Activated CD8-positive, alpha-beta memory T cell treated with anti-CD3 and anti-CD28 coated beads, Interleukin-2, amount 50 U/mL, for 4 hours (primary cell): ENCODE results near the gene PLA2G4F.

Experiments used
- DNase-seq: peaks from one replicate; pipeline ENCODE4 v3.0.0-alpha.2; 2020

The PLA2G4F gene

GRCh38 chr15:42156243-42156922, at the start of gene PLA2G4F:
Gene PLA2G4F, minus strand, starts transcription at chr15:42156636. Its CDS starts 87 bp downstream, at chr15:42156549.
- no peak for DNase-seq

GRCh38 chr15:42203891-42204290, 47.5 kb upstream of the PLA2G4F start:
- DNase-seq, result no peak

- DNase-seq, result no peak
These were observed 46.2 kb upstream of the PLA2G4F start for GRCh38 chr15:42202653-42203052.

- DNase-seq, result no peak
These were observed 45.4 kb upstream of the PLA2G4F start for GRCh38 chr15:42201801-42202200.

GRCh38 chr15:42199126-42199525, 42.7 kb upstream of the PLA2G4F start:
- no peak for DNase-seq

GRCh38 chr15:42198516-42198915, 42.1 kb upstream of the PLA2G4F start:
- DNase-seq, result no peak

- DNase-seq, result no peak
These were observed 38.1 kb upstream of the PLA2G4F start for GRCh38 chr15:42194513-42194912.

GRCh38 chr15:42193383-42193782, 36.9 kb upstream of the PLA2G4F start:
- DNase-seq, result no peak

GRCh38 chr15:42191610-42192346, 35.3 kb upstream of the PLA2G4F start:
- no peak for DNase-seq

GRCh38 chr15:42190370-42190769, 33.9 kb upstream of the PLA2G4F start:
- no peak for DNase-seq

- DNase-seq, result no peak
These were observed 29.4 kb upstream of the PLA2G4F start for GRCh38 chr15:42185801-42186200.

- no peak for DNase-seq
These were observed 28.3 kb upstream of the PLA2G4F start for GRCh38 chr15:42184736-42185135.

GRCh38 chr15:42184296-42184695, 27.9 kb upstream of the PLA2G4F start:
- DNase-seq, result no peak

GRCh38 chr15:42182961-42183360, 26.5 kb upstream of the PLA2G4F start:
- no peak for DNase-seq

- no peak for DNase-seq
These were observed 26.0 kb upstream of the PLA2G4F start for GRCh38 chr15:42182328-42182886.

- no peak for DNase-seq
These were observed 21.6 kb upstream of the PLA2G4F start for GRCh38 chr15:42178056-42178455.

GRCh38 chr15:42175671-42176070, 19.2 kb upstream of the PLA2G4F start:
- DNase-seq, result no peak

- DNase-seq, result no peak
These were observed 16.0 kb upstream of the PLA2G4F start for GRCh38 chr15:42172475-42172874.

- DNase-seq, result no peak
These were observed 15.4 kb upstream of the PLA2G4F start for GRCh38 chr15:42171795-42172194.

GRCh38 chr15:42171122-42171521, 14.7 kb upstream of the PLA2G4F start:
- no peak for DNase-seq

- no peak for DNase-seq
These were observed 9.9 kb upstream of the PLA2G4F start for GRCh38 chr15:42166225-42166940.

- DNase-seq, result no peak
These were observed 8.7 kb upstream of the PLA2G4F start for GRCh38 chr15:42165106-42165505.

- DNase-seq, result no peak
These were observed 7.6 kb upstream of the PLA2G4F start for GRCh38 chr15:42163947-42164550.
